Adipose tissue (tissue), 3 donors: ENCODE data around the gene VWC2L. TPM values are rescaled to one million over a fixed set of nuclear protein-coding genes. Genes with fewer than 3 reads are reported as not detected.

Source experiments
- H3K27ac ChIP-seq: one replicate; pipeline ENCODE4 v1.5.1; 2013; ENCODE audit warnings: low read depth, low read length
- WGBS, 3 donors: extraction: QIAGEN DNeasy Blood & Tissue Kit; methylation state at CpG; one replicate each; pipeline ENCODE4 v1.1.7; 2013; 5-methylcytosine and 5-hydroxymethylcytosine counted together
- polyA plus RNA-seq, 3 donors: library from polyadenylated mRNA; stranded (reverse); fragments of 200-250 nt; gene quantifications; one replicate each; pipeline ENCODE4 v1.2.3, GENCODE V29; 2013
- donor health status: healthy with polysubstance abuse.
- donor health status: Bipolar disorder and iron deficiency.
- donor health status: healthy.

Gene VWC2L
- not detected for polyA plus RNA-seq

- H3K27ac ChIP-seq = no peak within 1 kb of the TSS
- WGBS, 3 donors = 12 to 14% (median 13%) methylated on average over 19 of the region's 19 CpGs
Observed at GRCh38 chr2:214410918-214411554, at the start of gene VWC2L. VWC2L (plus strand) TSS chr2:214411054; CDS start chr2:214414194, 3,140 bp downstream.

- no peak overlapping the region for H3K27ac ChIP-seq
- 73 to 90% (median 89%) methylated on average over 4 of the region's 4 CpGs for WGBS, 3 donors
Observed at GRCh38 chr2:214361116-214361515, 49.7 kb upstream of the VWC2L start.

GRCh38 chr2:214365549-214365948 lies 45.3 kb upstream of the VWC2L start:
- 86 to 91% (median 88%) methylated on average over 1 of the region's 1 CpG for WGBS, 3 donors
- H3K27ac ChIP-seq = no peak overlapping the region

GRCh38 chr2:214367171-214367570 lies 43.7 kb upstream of the VWC2L start:
- H3K27ac ChIP-seq = no peak overlapping the region
- 38 to 51% (median 49%) methylated on average over 3 of the region's 3 CpGs for WGBS, 3 donors

- 71 to 80% (median 79%) methylated on average over 7 of the region's 7 CpGs for WGBS, 3 donors
- H3K27ac ChIP-seq = no peak overlapping the region
Observed at GRCh38 chr2:214376618-214377285, 34.1 kb upstream of the VWC2L start.

GRCh38 chr2:214377286-214377624 lies 33.6 kb upstream of the VWC2L start:
- no peak overlapping the region for H3K27ac ChIP-seq
- WGBS, 3 donors = 86 to 90% (median 87%) methylated on average over 5 of the region's 5 CpGs

GRCh38 chr2:214378455-214379103 lies 32.3 kb upstream of the VWC2L start:
- H3K27ac ChIP-seq = no peak overlapping the region
- WGBS, 3 donors = 37 to 57% (median 55%) methylated on average over 3 of the region's 3 CpGs

GRCh38 chr2:214379227-214379626 lies 31.6 kb upstream of the VWC2L start:
- 87 to 90% (median 89%) methylated on average over 1 of the region's 1 CpG for WGBS, 3 donors
- H3K27ac ChIP-seq = no peak overlapping the region

- H3K27ac ChIP-seq = no peak overlapping the region
- 53 to 65% (median 64%) methylated on average over 5 of the region's 5 CpGs for WGBS, 3 donors
Observed at GRCh38 chr2:214380681-214381080, 30.2 kb upstream of the VWC2L start.

- WGBS, 3 donors = 35 to 60% (median 38%) methylated on average over 2 of the region's 2 CpGs
Observed at GRCh38 chr2:214382229-214382628, 28.6 kb upstream of the VWC2L start.

GRCh38 chr2:214386720-214387119 lies 24.1 kb upstream of the VWC2L start:
- no peak overlapping the region for H3K27ac ChIP-seq
- WGBS, 3 donors = 87 to 92% (median 88%) methylated on average over 2 of the region's 2 CpGs

More at GRCh38 chr2:214382229-214382628, 28.6 kb upstream of the VWC2L start:
- H3K27ac ChIP-seq = no peak overlapping the region

- no peak overlapping the region for H3K27ac ChIP-seq
Observed at GRCh38 chr2:214389334-214389733, 21.5 kb upstream of the VWC2L start.

- H3K27ac ChIP-seq = no peak overlapping the region
Observed at GRCh38 chr2:214393796-214394195, 17.1 kb upstream of the VWC2L start.

GRCh38 chr2:214395040-214395439 lies 15.8 kb upstream of the VWC2L start:
- 65 to 81% (median 65%) methylated on average over 1 of the region's 1 CpG for WGBS, 3 donors
- no peak overlapping the region for H3K27ac ChIP-seq

- 60 to 68% (median 65%) methylated on average over 2 of the region's 2 CpGs for WGBS, 3 donors
- H3K27ac ChIP-seq = no peak overlapping the region
Observed at GRCh38 chr2:214401580-214401979, 9.3 kb upstream of the VWC2L start.

GRCh38 chr2:214410128-214410775 lies 602 bp upstream of the VWC2L start:
- no peak overlapping the region for H3K27ac ChIP-seq
- 36 to 45% (median 43%) methylated on average over 13 of the region's 13 CpGs for WGBS, 3 donors

- 65 to 83% (median 79%) methylated on average over 1 of the region's 1 CpG for WGBS, 3 donors
- H3K27ac ChIP-seq = no peak overlapping the region
Observed at GRCh38 chr2:214412679-214413078, 1.8 kb downstream of the VWC2L start.

- WGBS, 3 donors = 88 to 93% (median 91%) methylated on average over 4 of the region's 4 CpGs
- no peak overlapping the region for H3K27ac ChIP-seq
Observed at GRCh38 chr2:214436470-214436869, 25.6 kb downstream of the VWC2L start.

- no peak overlapping the region for H3K27ac ChIP-seq
- 74 to 85% (median 79%) methylated on average over 4 of the region's 4 CpGs for WGBS, 3 donors
Observed at GRCh38 chr2:214450118-214450894, 39.5 kb downstream of the VWC2L start.
